Measurements from ENCODE around the gene KRTAP5-2.

KRTAP5-2 gene

GRCh38 chr11:1565904-1566247, 32.2 kb downstream of the KRTAP5-2 start:
- DNase-seq = no peak

GRCh38 chr11:1565173-1565903, 32.8 kb downstream of the KRTAP5-2 start:
- DNase-seq = no peak

DNA sequence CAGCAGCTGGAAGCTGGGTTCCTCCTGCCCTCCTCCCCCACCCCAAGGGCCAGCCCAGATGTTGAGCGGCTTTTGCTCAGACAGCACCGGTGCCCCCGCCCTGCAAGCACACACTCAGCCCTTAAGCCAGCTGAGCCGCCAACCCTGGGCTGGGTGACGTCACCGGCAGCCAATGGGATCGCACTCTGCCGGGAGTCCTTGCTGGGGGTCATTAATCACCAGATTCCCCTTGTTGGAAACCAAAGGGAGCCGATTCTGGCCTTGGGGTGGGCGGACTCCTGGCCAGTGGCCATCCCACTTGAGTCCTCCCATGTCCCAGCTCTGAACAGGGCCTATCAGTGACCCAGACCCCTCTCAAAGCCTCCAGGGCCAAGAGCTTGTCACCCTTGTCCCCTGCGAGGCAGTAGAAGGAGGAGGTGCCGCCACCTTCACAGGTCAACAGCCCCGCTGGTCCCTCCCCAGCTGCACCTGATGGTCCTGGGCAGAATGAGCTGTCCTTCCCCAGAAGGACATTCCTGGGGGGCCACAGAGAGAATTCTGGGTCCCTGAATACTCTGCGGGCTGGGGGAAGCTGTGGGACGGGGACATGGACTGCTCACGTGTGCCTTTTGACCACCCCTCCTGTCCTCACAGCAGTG, 33.4 kb downstream of the KRTAP5-2 start:
- DNase-seq = no peak

DNA sequence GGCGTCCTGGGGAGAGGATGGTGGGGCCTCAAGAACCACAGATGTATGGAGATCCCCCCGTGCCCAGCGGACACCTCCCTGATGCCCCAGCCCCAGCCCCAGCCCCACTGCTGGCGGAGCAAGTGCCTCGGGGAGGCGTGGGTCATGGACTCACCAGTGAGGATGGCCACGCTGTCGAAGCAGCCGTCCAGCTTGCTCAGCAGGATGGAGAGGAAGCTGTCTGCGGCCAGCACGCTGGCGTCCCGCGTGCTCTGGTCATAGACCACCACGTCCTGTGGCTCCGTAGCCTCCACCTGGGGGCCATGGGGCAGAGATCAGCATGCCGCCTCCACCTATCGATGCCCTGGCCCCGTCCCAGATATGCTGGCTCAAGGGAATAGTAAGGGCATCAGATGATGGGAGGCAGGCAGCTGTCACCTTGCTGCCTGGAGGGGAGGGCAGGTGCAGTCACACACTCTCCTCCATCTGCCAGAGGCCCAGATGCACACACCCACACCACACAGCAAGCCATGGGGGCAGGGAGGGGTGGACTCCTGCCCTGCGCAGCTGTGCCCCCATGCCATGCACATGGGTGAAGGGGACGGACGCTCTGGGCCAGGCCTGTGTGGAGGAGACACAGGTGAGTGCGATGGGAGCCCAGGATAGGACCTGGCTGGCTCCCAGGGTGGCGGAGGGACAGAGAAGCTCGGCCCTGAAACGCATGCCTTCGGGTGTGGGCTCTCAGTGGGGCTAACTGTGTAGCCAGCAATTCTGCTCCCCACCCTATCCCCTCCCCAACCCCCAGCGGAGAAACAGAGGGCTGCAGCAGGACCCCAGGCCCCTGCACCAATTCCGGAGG, 34.2 kb downstream of the KRTAP5-2 start:
- no peak for DNase-seq

DNA sequence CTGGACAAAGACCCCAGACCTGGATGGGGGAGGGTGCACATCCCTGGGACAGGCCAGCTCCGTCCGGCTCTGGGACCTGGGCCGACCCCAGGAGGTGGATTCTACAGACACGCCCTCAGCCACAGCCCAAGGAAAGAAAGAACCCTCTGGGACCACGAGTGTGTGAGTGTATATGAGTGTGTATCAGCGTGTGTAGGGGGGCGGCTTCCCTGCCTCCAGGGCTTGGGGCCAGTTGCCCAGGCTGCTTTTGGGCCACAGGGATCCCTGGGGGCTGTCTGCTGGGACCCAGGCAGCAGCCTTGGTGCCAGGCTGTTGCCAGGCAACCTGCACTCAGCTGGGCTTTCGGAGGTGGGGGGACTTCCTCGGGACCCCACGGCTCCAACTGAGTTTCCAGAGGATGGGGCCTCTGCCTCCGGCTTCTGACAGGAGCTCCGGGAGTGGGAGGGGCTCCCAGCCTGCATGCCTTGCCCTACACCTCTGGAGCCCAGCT, 34.9 kb downstream of the KRTAP5-2 start:
- DNase-seq = no peak

DNA sequence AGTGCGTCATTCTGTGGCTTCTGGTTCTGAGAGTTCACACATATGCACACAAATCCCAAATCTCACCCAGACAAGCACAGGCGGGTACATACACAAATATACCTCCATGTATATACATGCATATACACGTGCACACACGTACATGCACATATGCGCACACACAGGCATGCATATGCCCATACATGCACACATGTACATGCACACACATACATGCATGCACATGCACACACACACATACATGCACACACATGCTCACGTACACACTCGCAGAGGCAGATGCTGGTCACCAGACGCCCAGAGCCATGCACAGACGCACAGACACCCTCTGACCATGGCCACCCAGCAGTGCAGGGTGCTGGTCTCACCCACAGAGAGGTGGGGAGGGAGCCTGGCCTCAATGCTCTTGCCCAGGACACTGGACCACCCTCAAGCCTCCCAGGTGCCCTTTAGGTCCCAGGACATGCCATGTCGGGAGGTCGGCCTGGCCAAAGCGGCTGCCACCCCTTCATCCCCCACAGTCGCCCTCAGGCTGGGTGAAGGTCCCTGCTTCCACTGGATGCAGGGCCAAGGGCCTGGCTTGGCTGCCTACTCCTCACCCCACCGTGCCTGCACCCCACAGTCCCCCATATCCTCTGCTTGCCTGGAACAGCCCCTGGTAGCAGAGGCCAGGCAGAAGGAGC, 35.5 kb downstream of the KRTAP5-2 start:
- DNase-seq = no peak

GRCh38 chr11:1561955-1562354, 36.1 kb downstream of the KRTAP5-2 start:
- no peak for DNase-seq

DNA sequence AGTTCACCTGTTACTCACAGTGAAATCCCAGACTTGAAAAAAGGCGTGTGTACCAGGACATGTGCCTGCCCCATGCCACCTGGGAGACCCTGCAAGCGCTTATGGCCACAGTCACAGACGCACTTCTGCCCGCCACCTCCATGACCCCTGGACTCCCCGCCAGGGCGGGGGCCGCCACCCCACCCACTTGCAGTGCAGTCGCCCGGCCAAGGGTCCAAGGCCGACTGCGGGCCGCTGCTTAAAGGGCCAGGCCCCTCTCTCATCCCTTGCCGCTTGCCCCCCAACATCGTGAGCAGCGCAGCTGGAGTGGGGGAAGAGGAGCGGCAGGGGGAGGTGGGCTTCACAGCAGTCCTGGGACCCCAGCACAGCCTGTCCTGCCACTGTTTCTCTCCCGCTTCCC, 36.8 kb downstream of the KRTAP5-2 start:
- DNase-seq = no peak

GRCh38 chr11:1560649-1561251, 37.3 kb downstream of the KRTAP5-2 start:
- DNase-seq = no peak

- no peak for DNase-seq
These were observed 38.0 kb downstream of the KRTAP5-2 start for GRCh38 chr11:1560002-1560648.

GRCh38 chr11:1559111-1559951, 38.8 kb downstream of the KRTAP5-2 start:
- DNase-seq = no peak

- DNase-seq = no peak
These were observed 39.4 kb downstream of the KRTAP5-2 start for GRCh38 chr11:1558775-1559110.

DNA sequence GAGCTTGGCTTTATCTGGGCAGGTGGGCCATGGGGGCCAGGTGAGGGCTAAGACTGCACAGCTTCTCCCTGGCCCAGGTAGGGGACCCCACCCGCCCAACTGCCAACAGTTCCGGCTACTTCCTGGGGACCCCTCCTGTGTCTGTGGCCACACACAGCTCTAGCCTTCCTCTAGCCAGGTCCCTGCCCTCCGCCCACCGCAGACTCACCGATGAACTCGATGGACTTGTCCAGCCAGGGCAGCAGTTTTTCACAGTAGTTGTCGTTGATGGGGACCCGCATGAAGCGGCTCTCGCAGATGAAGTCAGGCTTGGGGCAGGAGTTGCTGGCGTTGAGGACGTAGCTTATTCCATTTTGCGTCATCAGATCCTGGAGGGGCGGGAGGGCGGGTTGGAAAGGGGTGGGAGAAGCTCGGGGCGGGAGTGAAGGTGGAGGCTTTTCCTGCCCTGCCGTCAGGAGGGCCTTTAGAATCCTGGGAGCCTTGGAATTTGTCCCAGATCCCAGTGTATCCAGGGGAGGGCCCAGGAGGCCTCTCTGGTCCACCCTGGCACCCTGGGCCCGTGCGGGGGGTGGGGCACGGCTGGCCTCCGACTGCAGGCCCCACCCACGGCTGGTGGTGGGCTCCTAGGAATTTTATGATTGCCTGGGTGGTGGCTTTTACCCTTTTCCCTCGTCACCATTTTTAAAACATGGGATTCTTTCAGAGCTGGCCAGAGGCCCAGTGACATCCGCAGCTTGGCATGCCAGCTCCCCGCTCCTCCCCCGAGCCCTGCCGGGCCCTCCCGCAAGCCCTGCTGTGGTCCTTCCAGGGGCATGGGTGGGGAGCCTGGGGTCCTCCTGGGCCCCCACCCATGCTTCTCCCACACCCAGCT, 40.0 kb downstream of the KRTAP5-2 start:
- DNase-seq = no peak

DNA sequence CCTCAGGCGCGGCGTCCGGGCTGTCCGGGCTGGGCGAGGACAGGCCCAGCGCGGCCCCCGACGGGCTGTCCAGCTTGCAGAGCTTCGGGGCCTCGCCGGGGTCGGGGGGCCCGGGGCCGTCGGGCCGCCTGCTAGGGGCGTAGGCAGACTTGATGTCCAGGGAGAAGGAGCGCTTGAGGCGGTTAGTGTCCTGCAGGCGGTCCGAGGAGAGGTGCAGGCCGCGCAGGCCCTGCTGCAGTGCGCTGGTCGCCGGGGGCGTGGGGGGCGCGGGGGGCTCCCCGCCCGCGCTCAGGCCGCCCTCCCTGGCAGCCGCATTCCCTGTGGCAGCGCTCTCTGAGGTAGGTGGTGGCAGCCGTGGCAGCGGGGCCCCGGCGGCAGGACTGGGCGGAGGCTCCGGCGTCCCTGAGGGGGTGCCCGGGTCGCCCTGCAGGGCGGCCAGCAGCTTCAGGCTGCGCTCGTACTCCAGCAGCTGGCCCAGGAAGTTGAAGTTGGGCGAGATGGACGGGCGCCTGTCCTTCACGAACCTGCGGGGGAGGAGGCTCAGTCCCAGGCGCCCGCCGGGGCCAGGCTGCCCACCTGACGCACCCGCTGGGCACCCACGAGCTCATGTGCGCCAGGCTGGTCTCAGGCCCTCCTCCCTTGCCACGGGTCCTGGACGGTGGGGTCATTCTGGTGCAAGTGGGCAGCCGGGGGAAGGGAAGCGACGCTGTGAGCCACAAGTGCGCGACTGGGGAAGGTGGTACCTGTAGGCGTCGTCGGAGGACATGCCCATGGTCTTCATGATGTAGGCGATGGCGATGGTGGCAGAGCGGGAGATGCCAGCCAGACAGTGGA, 40.8 kb downstream of the KRTAP5-2 start:
- DNase-seq = no peak

GRCh38 chr11:1556278-1556902, 41.7 kb downstream of the KRTAP5-2 start:
- DNase-seq = no peak

DNA sequence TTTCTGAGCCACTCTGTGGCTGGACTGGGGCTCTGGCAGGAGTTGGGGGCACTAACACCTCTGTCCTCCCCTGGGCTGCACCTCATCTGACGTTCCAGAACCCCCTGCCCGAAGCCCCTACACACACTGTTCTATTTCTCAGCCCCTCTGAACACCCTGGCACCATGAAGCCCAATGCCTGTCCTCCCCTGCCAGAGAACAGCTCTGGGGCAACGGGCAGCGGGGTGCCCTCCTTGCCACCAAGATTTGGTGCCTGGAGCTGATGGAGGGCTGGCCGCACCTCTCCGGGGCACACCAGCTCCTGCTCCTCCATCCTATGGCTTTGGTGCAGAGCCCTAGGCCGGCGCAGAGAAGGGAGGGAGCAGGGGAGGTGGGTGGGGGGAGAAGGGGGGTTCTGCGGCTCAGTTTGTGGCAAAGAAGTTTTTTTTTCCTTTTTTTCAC, 42.4 kb downstream of the KRTAP5-2 start:
- no peak for DNase-seq

GRCh38 chr11:1554981-1555712, 42.9 kb downstream of the KRTAP5-2 start:
- DNase-seq = no peak

Measured in GDM1 (cell line).